Right lobe of liver (tissue), 4 donors: Measurements from ENCODE around the gene VDAC1.

Source experiments
- POLR2A ChIP-seq: fragments of 450-650 bp; IDR thresholded peaks from one replicate; pipeline ENCODE4 v1.6.1; 2017; ENCODE audit warnings: antibody characterized with exemption, mild to moderate bottlenecking
- TF ChIP-seq, protein P1 (sequence below), 4 donors: fragments of 200-600 bp in 3 of 4; fragments of 450-650 bp in 1 of 4; IDR thresholded peaks; one replicate each; pipeline versions ENCODE4 v1.5.1 to v1.8.0; 2016 to 2022; ENCODE audit warnings: antibody characterized with exemption in 4 of 4, mild to moderate bottlenecking in 2 of 4
- donor health status: DM: no; HTN: no; CAD: no.
- donor health status: DM: no; HTN: no; CAD: no.
- donor health status: DM: no; HTN: yes; CAD: no.

DNA sequence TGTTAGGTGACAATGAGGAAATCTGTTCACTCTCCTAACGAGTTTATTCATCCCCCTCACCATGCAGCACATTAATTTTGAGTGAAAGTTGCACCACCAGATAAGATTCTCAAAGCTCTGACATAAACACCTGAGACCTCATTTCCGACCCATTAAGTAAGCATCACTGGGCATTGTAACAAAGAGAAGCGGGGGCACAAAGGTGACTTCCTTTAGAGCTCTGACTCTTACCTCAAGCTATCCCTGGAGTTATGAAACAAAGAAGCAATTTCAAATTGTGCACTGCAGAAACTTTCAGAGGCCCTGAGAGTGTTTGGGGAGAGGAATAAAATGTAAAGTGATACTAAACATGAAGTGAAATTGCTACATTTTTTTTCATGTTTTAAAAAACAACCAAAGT is 65.8 kb downstream of the VDAC1 start:
- TF ChIP-seq, protein P1, sequence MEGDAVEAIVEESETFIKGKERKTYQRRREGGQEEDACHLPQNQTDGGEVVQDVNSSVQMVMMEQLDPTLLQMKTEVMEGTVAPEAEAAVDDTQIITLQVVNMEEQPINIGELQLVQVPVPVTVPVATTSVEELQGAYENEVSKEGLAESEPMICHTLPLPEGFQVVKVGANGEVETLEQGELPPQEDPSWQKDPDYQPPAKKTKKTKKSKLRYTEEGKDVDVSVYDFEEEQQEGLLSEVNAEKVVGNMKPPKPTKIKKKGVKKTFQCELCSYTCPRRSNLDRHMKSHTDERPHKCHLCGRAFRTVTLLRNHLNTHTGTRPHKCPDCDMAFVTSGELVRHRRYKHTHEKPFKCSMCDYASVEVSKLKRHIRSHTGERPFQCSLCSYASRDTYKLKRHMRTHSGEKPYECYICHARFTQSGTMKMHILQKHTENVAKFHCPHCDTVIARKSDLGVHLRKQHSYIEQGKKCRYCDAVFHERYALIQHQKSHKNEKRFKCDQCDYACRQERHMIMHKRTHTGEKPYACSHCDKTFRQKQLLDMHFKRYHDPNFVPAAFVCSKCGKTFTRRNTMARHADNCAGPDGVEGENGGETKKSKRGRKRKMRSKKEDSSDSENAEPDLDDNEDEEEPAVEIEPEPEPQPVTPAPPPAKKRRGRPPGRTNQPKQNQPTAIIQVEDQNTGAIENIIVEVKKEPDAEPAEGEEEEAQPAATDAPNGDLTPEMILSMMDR (IDR thresholded peaks at IDR 0.05), result no peak
- no peak for TF ChIP-seq POLR2A
